HG02678 (cell line): Measurements from ENCODE around the gene PLAC9.
A peak's percentile ranks its signal among the peaks of the same experiment; 100 is the strongest.
"Not testable (repeated sequence)": the region's sequence is repeated elsewhere in the genome, so short reads cannot be mapped to it uniquely, and the experiment has no call there.

Source experiments
- ATAC-seq: cut with Tn5 transposase; IDR thresholded peaks from one replicate; pipeline ENCODE4 v1.9.1; 2021; ENCODE audit warnings: mild to moderate bottlenecking, moderate library complexity; ENCODE audit not compliant: unreplicated experiment

The PLAC9 gene, protein sequence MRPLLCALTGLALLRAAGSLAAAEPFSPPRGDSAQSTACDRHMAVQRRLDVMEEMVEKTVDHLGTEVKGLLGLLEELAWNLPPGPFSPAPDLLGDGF

GRCh38 chr10:80132299-80133139 lies at the start of gene PLAC9:
Gene PLAC9 (plus strand): TSS chr10:80132730. CDS start chr10:80132763, 33 bp downstream.
- no peak for ATAC-seq

DNA sequence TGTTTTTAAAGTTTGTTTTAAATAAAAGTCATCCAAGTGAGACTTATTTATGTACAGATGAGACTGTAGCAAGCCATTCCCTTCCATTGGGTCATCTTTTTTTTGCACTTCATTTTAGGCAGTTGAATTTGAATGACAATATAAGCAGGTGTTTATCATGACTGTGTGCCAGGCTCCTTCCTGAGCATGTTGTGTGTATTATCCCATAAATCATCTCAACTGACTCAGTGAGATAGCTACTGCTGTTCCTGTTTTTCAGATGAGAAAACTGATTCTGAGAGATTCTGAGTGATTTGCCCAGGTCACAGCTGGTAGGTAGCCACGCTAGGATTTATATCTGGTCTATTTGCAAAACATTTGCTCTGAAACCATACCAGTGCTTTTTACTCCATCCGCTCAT lies 42.4 kb upstream of the PLAC9 start:
- no peak for ATAC-seq

- no peak for ATAC-seq
These were observed 38.3 kb upstream of the PLAC9 start for GRCh38 chr10:80094231-80094630.

DNA sequence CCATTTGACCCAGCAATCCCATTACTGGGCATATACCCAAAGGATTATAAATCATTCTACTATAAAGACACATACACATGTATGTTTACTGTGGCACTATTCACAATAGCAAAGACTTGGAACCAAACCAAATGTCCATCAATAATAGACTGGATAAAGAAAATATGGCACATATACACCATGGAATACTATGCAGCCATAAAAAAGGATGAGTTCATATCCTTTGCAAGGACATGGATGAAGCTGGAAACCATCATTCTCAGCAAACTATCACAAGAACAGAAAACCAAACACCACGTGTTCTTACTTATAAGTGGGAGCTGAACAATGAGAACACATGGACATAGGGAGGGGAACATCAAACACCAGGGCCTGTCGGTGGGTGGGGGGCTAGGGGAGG lies 34.3 kb upstream of the PLAC9 start:
- not testable (repeated sequence) for ATAC-seq

DNA sequence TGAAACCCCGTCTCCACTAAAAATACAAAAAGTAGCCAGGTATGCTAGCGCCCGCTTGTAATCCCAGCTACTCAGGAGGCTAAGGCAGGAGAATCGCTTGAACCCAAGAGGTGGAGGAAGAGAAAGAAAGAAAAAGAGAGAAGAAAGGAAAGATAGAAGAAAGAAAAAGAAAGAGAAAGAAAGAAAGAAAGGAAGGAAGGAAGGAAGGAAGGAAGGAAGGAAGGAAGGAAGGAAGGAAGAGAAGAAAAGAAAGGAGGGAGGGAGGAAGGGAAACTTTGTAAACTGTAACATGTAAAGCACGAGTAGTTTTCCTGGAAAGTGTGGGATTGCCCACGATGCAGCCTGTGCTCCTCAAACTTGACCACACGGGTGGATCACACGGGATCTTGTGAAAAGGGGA lies 33.2 kb upstream of the PLAC9 start:
- ATAC-seq = not testable (repeated sequence)

DNA sequence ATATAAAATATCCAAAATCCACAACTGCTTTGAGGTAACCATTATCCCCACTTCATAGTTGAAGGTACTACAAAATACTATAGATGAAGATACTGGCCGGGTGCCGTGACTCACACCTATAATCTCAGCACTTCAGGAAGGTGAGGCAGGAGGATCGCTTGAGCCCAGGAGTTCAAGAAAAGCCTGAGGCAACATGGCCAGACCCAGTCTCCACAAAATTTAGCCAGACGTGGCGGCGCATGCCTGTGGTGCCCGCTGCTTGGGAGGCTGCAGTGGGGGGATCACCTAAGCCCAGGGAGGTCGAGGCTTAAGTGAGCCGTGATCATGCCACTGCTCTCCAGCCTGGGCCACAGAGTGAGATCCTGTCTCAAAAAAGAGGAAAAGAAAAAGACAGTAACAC lies 32.4 kb upstream of the PLAC9 start:
- ATAC-seq = no peak

DNA sequence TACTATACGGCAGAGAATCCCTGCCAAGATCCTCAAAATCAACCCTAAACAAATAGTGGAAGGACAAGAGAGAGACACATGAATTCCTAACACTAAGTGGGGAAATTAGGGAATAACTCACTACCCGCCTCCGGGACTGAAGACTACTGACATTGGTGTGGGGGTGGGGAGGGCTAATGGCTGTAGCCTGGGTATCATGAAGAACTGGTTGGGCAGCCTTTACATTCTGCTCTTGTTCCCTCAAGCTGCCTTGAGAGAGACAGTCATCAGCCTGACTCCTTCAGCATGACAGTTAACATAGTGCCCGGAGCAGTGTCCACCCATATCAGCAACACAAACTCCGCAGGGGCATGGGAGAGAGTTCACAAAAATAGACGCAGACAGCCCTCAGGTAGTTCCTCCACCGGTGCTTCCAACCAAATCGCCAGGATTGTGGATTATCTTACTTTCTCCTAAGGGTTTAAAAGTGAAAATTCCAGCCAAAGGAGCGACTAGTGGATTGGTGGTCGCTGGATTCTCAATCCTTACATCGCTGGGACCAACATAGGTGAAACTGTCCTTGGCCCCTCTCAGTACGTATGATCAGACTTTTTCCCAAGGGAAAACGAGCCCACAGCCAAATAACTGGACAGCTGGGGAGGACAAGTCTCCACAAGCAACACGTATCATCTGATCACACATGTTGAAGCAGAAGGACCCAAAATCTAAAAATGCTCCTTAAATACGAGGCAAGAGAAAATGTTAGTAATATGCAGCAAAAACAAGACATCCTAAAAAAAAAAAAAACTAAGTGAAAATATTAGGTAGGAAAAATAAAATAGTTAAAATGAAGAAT lies 31.5 kb upstream of the PLAC9 start:
- no peak for ATAC-seq

- peak; percentile 55 for ATAC-seq
These were observed 28.2 kb upstream of the PLAC9 start for GRCh38 chr10:80104066-80104926.

GRCh38 chr10:80108576-80109239 lies 23.8 kb upstream of the PLAC9 start:
- no peak for ATAC-seq

GRCh38 chr10:80110986-80111385 lies 21.5 kb upstream of the PLAC9 start:
- ATAC-seq = no peak

DNA sequence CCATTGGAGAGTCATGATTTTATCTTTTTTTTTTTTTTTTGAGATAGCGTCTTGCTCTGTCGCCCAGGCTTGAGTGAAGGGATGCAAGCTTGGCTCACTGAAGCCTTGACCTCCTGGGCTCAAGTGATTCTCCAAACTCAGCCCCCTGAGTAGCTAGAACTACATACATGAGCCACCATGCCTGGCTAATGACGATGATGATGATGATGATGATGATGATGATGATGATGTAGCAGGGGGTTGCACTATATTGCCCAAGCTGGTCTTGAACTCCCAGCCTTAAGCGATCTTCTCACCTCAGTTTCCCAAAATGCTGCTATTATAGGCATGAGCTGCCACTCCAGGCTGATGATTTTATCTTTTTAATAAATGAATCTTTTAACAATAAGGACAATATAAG lies 13.9 kb upstream of the PLAC9 start:
- ATAC-seq = no peak

DNA sequence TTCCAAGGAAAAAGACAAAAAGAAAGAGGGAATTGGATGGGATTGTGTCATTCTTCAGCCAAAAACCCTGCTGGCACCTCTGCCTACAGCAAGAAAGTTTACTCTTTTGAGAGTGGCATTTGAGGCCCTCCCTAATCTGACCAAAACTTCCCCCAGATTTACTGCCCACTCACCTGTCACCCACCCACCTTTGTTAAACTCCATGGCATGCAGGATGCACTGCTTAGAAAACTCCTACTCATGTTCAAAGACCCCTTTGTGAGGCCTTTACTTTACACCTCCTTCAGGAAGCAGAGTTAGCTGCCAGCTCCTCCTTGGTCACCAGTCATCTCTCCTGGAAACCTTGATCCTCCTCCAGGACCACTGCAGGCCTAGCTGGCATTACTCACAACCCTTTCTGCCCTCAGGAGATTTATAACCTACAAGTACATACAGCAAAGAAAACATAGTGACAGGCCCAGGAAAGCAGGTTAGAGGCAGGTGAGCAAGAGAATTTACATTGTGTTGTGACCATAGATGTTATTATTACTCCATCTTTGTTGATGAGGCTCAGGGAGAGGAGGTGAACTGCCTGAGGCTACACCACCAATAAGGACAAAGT lies 10.3 kb upstream of the PLAC9 start:
- no peak for ATAC-seq

GRCh38 chr10:80122746-80123145 lies 9.8 kb upstream of the PLAC9 start:
- no peak for ATAC-seq

GRCh38 chr10:80126876-80127275 lies 5.7 kb upstream of the PLAC9 start:
- no peak for ATAC-seq

GRCh38 chr10:80131499-80131901 lies 1.0 kb upstream of the PLAC9 start:
- ATAC-seq = no peak

- ATAC-seq = no peak
These were observed 676 bp downstream of the PLAC9 start for GRCh38 chr10:80133206-80133605.

DNA sequence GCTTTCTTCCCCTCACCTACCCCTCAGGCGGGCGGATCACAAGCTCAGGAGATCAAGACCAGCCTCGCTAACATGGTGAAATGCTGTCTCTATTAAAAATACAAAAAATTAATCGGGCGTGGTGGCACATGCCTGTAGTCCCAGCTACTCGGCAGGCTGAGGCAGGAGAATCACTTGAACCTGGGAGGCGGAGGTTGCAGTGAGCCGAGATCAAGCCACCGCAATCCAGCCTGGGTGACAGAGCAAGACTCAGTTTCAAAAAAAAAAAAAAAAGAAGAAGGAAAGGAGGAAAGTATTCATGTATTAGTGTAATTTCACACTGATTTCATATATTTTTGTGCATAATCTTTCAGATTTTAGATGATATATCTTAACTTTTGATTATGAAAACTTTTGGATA lies 1.2 kb downstream of the PLAC9 start:
- ATAC-seq = not testable (repeated sequence)

DNA sequence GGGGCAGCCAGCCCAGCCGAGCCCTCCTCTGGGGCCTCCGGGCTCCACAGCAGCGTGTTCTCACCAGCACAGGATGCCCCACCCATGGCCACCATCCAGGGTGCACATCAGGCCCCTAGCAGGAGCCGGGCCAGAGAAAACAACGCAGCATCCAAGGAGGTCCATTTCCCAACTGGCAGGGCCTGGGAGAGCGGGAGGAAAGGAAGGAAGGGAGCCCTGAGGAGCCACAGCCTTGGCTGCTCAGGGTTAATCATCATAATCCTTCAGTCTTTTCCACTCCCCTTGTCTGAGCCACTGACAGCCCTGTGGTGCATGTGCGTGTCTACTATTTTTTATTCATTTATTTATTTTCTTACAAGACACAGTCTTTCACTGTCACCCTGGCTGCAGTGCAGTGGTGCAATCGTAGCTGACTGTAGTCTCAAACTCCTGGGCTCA lies 3.6 kb downstream of the PLAC9 start:
- no peak for ATAC-seq

GRCh38 chr10:80137031-80137862 lies 4.7 kb downstream of the PLAC9 start:
- ATAC-seq = no peak
